Neural cell (in vitro differentiated cells): ENCODE data around the gene MCC. TPM values are rescaled to one million over a fixed set of nuclear protein-coding genes. Genes with fewer than 3 reads are reported as not detected.

Experiments
- H2AFZ ChIP-seq: fragments of 200-600, 300-800 bp; sonication (generic), shearing (Covaris generic); 2 replicates; pipeline ENCODE4 v1.6.0; 2014; ENCODE audit warnings: low read depth, mild to moderate bottlenecking, antibody characterized with exemption, low read length, moderate library complexity
- H3F3A ChIP-seq: fragments of 200-600 bp; shearing (Covaris generic); 2 replicates; pipeline ENCODE4 v1.6.1; 2016; ENCODE audit warnings: mild to moderate bottlenecking, moderate library complexity, mixed read lengths, antibody characterized with exemption, low read length; ENCODE audit not compliant: insufficient read depth, poor library complexity, severe bottlenecking
- H3K27ac ChIP-seq: fragments of 200-600, 300-800 bp; sonication (generic), shearing (Covaris generic); 2 replicates; pipeline ENCODE4 v1.5.1; 2014; ENCODE audit warnings: mild to moderate bottlenecking, low read length, moderate library complexity
- H3K27me3 ChIP-seq: fragments of 300-800, 200-600 bp; sonication (generic), shearing (Covaris generic); 2 replicates; pipeline ENCODE4 v1.6.0; 2014; ENCODE audit warnings: mild to moderate bottlenecking, low read depth, low read length, moderate library complexity; ENCODE audit not compliant: insufficient read depth
- H3K36me3 ChIP-seq: fragments of 300-800, 200-600 bp; sonication (generic), shearing (Covaris generic); 2 replicates; pipeline ENCODE4 v1.5.1; 2014; ENCODE audit warnings: mild to moderate bottlenecking, antibody characterized with exemption, low read length, moderate library complexity; ENCODE audit not compliant: insufficient read depth
- H3K4me2 ChIP-seq: fragments of 300-800, 200-600 bp; sonication (generic), shearing (Covaris generic); 2 replicates; pipeline ENCODE4 v1.6.0; 2014; ENCODE audit warnings: mild to moderate bottlenecking, low read length
- H3K4me3 ChIP-seq: fragments of 300-800, 200-600 bp; sonication (generic), shearing (Covaris generic); 2 replicates; pipeline ENCODE4 v1.5.1; 2014; ENCODE audit warnings: mild to moderate bottlenecking, low read length, moderate library complexity
- H3K79me2 ChIP-seq: fragments of 200-600 bp; shearing (Covaris generic); replicated peaks from 2 replicates; pipeline ENCODE4 v1.6.0; 2014; ENCODE audit warnings: mild to moderate bottlenecking, low read length, moderate library complexity; ENCODE audit not compliant: insufficient read depth
- H3K9ac ChIP-seq: fragments of 300-800, 200-600 bp; sonication (generic), shearing (Covaris generic); 2 replicates; pipeline ENCODE4 v1.6.1; 2016; ENCODE audit warnings: mild to moderate bottlenecking, low read length, mixed read lengths
- H3K9me2 ChIP-seq: fragments of 200-600 bp; shearing (Covaris generic); 2 replicates; pipeline ENCODE4 v1.6.1; 2016; ENCODE audit warnings: mild to moderate bottlenecking, low read length, mixed read lengths; ENCODE audit not compliant: insufficient read depth
- H3K9me3 ChIP-seq: fragments of 200-600, 300-800 bp; sonication (generic), shearing (Covaris generic); 2 replicates; pipeline ENCODE4 v1.6.1; 2016; ENCODE audit warnings: mild to moderate bottlenecking, mixed run types, low read length, moderate library complexity, mixed read lengths
- H4K20me1 ChIP-seq: fragments of 200-600 bp; shearing (Covaris generic); 2 replicates; pipeline ENCODE4 v1.6.1; 2016; ENCODE audit warnings: mild to moderate bottlenecking, mixed run types; ENCODE audit not compliant: insufficient read depth
- EP300 ChIP-seq: fragments of 450-650 bp; conservative IDR thresholded peaks from 2 replicates; pipeline ENCODE4 v1.6.1; 2014; ENCODE audit warnings: antibody characterized with exemption, mild to moderate bottlenecking, moderate library complexity; ENCODE audit not compliant: poor library complexity, severe bottlenecking
- EZH2 ChIP-seq: fragments of 200-600, 300-800 bp; shearing (Covaris generic), sonication (generic); IDR thresholded peaks from 2 replicates; pipeline ENCODE4 v1.6.1; 2014; ENCODE audit warnings: antibody characterized with exemption, low read length, borderline replicate concordance, mild to moderate bottlenecking; ENCODE audit not compliant: insufficient read depth, poor library complexity, severe bottlenecking
- MXI1 ChIP-seq: fragments of 450-650 bp; conservative IDR thresholded peaks from 2 replicates; pipeline ENCODE4 v1.6.1; 2014; ENCODE audit warnings: antibody characterized with exemption, mild to moderate bottlenecking; ENCODE audit not compliant: poor library complexity, severe bottlenecking
- POLR2AphosphoS5 ChIP-seq: IDR thresholded peaks from 2 replicates; pipeline ENCODE4 v1.6.1; 2012
- RAD21 ChIP-seq: fragments of 450-650 bp; conservative IDR thresholded peaks from 2 replicates; pipeline ENCODE4 v1.6.1; 2014; ENCODE audit warnings: antibody characterized with exemption, mild to moderate bottlenecking, moderate library complexity
- SMC3 ChIP-seq: fragments of 450-650 bp; conservative IDR thresholded peaks from 2 replicates; pipeline ENCODE4 v1.6.1; 2014; ENCODE audit warnings: antibody characterized with exemption, mild to moderate bottlenecking, moderate library complexity; ENCODE audit not compliant: poor library complexity
- TAF1 ChIP-seq: IDR thresholded peaks from 2 replicates; pipeline ENCODE4 v1.6.1; 2012; ENCODE audit warnings: low read depth
- polyA plus RNA-seq: library from polyadenylated mRNA; depleted of rRNA; stranded (reverse); fragments of >200 nt; gene quantifications from 2 replicates; pipeline ENCODE4 v1.2.3, GENCODE V29; 2014
- TF ChIP-seq, protein P1 (sequence below): fragments of 450-650 bp; IDR thresholded peaks from 2 replicates; pipeline ENCODE4 v1.5.1; 2014; ENCODE audit warnings: antibody characterized with exemption, mild to moderate bottlenecking, moderate library complexity; ENCODE audit not compliant: poor library complexity, severe bottlenecking
- TF ChIP-seq, protein P2 (sequence below): IDR thresholded peaks from 2 replicates; pipeline ENCODE4 v1.6.1; 2012; ENCODE audit warnings: borderline replicate concordance

MCC gene
- polyA plus RNA-seq, 1 donor from 2014 or later, result 2.2 TPM

DNA sequence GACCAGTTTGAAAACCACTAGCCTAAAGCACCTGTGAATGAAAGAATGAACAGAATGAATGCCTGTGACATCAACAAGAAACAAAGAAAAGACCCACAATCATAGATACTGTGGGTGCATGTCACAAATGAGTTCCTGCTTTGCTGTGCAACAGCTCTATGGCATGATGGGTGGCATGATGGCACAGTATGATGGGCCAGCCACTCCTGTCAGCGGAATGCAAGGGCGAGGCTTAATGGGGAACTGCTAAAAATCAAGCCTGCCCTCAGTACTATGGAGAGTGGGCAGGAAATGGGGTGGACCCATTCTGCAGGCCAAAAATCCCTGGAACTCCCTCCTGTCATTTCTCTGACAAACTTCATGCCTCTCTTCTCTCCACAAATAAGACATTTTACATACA lies 422.6 kb downstream of the MCC start:
- Histone ChIP-seq H3K36me3 (no peaks in the 10 kb centered on the region), H3K9me3 (no peaks in the 10 kb centered on the region), H3K9ac (no peak overlapping the region), H4K20me1 (no peaks in the 10 kb centered on the region), H3K4me2 (no peak overlapping the region), H3F3A (no peaks in the 10 kb centered on the region), H3K27me3 (no peaks in the 10 kb centered on the region), H3K79me2 (no peaks in the 10 kb centered on the region), H3K4me3 (no peak overlapping the region), H3K27ac (no peak overlapping the region), H2AFZ (no peak overlapping the region), H3K9me2 (no peaks in the 10 kb centered on the region)
- no peak for TF ChIP-seq SMC3

DNA sequence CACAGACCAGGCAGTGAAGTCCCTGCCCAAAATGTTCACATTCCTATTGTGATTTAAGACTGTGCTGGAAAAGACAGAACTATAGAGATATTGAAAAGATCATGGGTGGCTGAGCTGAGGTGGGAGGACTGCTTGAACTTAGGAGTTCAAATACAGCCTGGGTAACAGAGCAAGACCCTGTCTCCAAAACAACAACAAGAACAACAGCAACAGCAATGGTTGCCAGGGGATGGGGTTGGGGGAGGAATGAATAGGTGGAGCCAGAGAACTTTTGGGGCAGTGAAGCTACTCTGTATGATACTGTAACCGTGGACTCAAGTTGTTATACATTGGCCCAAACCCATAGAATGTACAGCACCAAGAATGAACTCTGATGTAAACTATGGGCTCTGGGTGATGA lies 423.4 kb downstream of the MCC start:
- no peaks in the 10 kb centered on the region for H3K9me2 ChIP-seq
- no peak overlapping the region for H2AFZ ChIP-seq
- TF ChIP-seq, protein P1, sequence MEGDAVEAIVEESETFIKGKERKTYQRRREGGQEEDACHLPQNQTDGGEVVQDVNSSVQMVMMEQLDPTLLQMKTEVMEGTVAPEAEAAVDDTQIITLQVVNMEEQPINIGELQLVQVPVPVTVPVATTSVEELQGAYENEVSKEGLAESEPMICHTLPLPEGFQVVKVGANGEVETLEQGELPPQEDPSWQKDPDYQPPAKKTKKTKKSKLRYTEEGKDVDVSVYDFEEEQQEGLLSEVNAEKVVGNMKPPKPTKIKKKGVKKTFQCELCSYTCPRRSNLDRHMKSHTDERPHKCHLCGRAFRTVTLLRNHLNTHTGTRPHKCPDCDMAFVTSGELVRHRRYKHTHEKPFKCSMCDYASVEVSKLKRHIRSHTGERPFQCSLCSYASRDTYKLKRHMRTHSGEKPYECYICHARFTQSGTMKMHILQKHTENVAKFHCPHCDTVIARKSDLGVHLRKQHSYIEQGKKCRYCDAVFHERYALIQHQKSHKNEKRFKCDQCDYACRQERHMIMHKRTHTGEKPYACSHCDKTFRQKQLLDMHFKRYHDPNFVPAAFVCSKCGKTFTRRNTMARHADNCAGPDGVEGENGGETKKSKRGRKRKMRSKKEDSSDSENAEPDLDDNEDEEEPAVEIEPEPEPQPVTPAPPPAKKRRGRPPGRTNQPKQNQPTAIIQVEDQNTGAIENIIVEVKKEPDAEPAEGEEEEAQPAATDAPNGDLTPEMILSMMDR, result no peak
- TF ChIP-seq MXI1 (no peak), EP300 (no peak), POLR2AphosphoS5 (no peak), TAF1 (no peak), EZH2 (no peak), RAD21 (no peak), SMC3 (no peak)
- TF ChIP-seq, protein P2, sequence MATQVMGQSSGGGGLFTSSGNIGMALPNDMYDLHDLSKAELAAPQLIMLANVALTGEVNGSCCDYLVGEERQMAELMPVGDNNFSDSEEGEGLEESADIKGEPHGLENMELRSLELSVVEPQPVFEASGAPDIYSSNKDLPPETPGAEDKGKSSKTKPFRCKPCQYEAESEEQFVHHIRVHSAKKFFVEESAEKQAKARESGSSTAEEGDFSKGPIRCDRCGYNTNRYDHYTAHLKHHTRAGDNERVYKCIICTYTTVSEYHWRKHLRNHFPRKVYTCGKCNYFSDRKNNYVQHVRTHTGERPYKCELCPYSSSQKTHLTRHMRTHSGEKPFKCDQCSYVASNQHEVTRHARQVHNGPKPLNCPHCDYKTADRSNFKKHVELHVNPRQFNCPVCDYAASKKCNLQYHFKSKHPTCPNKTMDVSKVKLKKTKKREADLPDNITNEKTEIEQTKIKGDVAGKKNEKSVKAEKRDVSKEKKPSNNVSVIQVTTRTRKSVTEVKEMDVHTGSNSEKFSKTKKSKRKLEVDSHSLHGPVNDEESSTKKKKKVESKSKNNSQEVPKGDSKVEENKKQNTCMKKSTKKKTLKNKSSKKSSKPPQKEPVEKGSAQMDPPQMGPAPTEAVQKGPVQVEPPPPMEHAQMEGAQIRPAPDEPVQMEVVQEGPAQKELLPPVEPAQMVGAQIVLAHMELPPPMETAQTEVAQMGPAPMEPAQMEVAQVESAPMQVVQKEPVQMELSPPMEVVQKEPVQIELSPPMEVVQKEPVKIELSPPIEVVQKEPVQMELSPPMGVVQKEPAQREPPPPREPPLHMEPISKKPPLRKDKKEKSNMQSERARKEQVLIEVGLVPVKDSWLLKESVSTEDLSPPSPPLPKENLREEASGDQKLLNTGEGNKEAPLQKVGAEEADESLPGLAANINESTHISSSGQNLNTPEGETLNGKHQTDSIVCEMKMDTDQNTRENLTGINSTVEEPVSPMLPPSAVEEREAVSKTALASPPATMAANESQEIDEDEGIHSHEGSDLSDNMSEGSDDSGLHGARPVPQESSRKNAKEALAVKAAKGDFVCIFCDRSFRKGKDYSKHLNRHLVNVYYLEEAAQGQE, result no peak
- H3K9me3 ChIP-seq, result no peaks in the 10 kb centered on the region
- H3F3A ChIP-seq, result no peaks in the 10 kb centered on the region
- no peaks in the 10 kb centered on the region for H3K36me3 ChIP-seq
- H4K20me1 ChIP-seq, result no peaks in the 10 kb centered on the region
- no peak overlapping the region for H3K4me3 ChIP-seq
- no peaks in the 10 kb centered on the region for H3K79me2 ChIP-seq
- H3K9ac ChIP-seq, result no peak overlapping the region
- no peak overlapping the region for H3K27ac ChIP-seq
- no peaks in the 10 kb centered on the region for H3K27me3 ChIP-seq
- H3K4me2 ChIP-seq, result no peak overlapping the region

DNA sequence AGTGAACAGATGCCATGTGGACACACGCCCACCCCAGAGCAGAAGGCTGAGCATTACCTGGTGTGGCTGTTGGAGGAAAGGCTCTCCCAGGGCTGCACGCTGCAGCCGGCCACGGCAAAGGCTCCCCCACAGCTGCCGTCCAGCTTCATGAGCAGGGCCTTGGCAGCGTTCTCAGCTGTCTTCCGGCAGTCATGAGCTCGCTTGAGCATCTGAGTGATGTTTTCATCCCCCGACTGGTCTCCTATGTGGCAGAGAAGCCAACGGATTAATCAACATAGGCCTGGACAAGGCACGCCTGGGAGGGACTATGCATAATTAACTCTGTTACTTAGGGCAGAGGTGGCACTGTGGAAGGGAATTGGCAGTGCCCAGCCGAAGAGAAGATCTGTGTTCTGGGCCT lies 424.3 kb downstream of the MCC start:
- no peak overlapping the region for H3K4me2 ChIP-seq
- no peak overlapping the region for H3K4me3 ChIP-seq
- no peak overlapping the region for H2AFZ ChIP-seq
- no peaks in the 10 kb centered on the region for H3K9me3 ChIP-seq
- no peak overlapping the region for H3K27ac ChIP-seq
- H3K9ac ChIP-seq, result no peak overlapping the region
- no peaks in the 10 kb centered on the region for H3K79me2 ChIP-seq
- no peak for TF ChIP-seq EZH2
- TF ChIP-seq SMC3, result no peak
- H3K36me3 ChIP-seq, result no peaks in the 10 kb centered on the region
- no peaks in the 10 kb centered on the region for H3K9me2 ChIP-seq
- no peaks in the 10 kb centered on the region for H4K20me1 ChIP-seq
- no peaks in the 10 kb centered on the region for H3F3A ChIP-seq
- no peaks in the 10 kb centered on the region for H3K27me3 ChIP-seq
